GM18498 (cell line): ENCODE results near the gene SSX2.
"Not testable (repeated sequence)": the region's sequence is repeated elsewhere in the genome, so short reads cannot be mapped to it uniquely, and the experiment has no call there.

Experiments used
- ATAC-seq: cut with Tn5 transposase; IDR thresholded peaks from one replicate; pipeline ENCODE4 v1.9.1; 2021; ENCODE audit warnings: mild to moderate bottlenecking, moderate library complexity; ENCODE audit not compliant: unreplicated experiment

The SSX2 gene, protein sequence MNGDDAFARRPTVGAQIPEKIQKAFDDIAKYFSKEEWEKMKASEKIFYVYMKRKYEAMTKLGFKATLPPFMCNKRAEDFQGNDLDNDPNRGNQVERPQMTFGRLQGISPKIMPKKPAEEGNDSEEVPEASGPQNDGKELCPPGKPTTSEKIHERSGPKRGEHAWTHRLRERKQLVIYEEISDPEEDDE

DNA sequence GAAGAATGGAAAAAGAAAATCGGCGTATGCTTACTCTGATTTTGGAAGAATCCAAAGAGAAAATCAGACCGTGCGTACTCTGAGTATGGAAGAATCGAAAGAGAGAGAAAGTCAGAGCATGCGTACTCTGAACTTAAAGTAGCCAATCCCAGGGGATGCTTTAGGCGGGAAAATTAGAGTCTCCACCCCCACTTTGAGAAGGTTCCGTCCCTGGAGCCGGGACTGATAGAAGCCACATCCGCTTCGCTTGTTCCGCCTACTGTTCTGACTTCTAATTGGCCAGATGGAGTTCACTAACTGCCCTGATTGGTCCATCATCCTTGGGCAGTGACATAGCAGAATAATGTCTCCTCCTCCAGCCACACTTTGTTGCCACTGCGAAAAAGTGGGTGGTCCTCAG is at the start of gene SSX2:
Gene SSX2 (minus strand): TSS at position 101 of the 400 bp plus-strand sequence. CDS start 1,429 bp downstream, outside the sequence.
- not testable (repeated sequence) for ATAC-seq

DNA sequence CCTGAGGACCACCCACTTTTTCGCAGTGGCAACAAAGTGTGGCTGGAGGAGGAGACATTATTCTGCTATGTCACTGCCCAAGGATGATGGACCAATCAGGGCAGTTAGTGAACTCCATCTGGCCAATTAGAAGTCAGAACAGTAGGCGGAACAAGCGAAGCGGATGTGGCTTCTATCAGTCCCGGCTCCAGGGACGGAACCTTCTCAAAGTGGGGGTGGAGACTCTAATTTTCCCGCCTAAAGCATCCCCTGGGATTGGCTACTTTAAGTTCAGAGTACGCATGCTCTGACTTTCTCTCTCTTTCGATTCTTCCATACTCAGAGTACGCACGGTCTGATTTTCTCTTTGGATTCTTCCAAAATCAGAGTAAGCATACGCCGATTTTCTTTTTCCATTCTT is 44.0 kb upstream of the SSX2 start, which contains the start of gene SSX2B:
Gene SSX2B (plus strand): TSS at position 301 of the 400 bp plus-strand sequence. CDS start 1,429 bp downstream, outside the sequence.
- ATAC-seq: not testable (repeated sequence)

DNA sequence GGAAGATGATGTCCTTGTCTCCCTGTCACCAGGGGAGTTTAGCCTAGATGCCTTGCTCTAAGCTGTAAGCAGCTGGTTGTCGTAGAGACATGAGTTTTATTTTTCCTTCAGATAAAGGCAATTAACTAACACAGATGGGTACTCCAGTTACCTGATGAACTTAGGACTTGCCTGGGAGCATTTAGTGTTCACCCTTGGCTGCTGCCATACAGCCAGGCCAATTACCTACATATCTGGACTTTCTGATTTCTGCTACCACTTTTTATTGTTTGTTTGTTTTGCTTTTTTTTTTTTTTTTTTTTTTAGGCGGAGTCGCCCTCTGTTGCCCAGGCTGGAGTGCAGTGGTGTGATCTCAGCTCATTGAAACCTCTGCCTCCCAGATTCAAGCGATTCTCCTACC is 14.9 kb downstream of the SSX2 start:
- ATAC-seq: not testable (repeated sequence)

DNA sequence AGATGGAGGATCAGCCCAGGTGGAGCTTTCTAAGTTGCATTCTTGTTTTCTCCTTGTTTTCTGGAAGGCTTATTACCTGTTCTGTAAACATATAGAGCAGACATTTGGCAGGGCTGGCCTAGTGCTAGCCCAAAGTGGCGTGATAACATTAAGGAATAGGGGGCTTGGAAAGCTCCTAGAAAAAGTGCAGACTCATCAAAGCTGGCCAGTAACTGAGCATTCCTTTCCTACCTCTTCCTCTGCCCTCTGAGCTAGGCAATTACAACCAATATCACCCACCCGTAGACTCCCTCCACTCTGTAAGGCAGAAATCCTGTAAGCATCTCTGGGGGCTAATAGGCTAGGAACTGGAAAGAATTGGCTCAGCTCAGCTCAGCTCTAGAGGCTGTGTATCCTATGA is 44.8 kb downstream of the SSX2 start:
- not testable (repeated sequence) for ATAC-seq

DNA sequence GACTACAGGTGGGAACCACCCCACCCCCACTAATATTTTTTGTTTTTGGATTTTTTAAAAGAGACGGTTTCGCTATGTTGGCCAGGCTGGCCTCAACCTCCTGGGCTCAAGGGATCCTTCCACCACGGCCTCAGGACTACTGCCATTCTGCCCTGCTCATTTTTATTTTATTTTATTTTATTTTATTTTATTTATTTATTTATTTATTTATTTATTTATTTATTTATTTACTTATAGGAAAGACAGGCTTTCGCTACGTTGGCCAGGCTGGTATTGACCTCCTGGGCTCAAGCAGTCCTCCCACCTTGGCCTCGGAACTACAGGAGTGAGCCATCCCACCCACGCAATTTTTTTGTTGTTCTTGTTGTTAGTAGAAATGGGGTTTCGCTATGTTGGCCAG is 51.5 kb downstream of the SSX2 start:
- ATAC-seq: not testable (repeated sequence)

DNA sequence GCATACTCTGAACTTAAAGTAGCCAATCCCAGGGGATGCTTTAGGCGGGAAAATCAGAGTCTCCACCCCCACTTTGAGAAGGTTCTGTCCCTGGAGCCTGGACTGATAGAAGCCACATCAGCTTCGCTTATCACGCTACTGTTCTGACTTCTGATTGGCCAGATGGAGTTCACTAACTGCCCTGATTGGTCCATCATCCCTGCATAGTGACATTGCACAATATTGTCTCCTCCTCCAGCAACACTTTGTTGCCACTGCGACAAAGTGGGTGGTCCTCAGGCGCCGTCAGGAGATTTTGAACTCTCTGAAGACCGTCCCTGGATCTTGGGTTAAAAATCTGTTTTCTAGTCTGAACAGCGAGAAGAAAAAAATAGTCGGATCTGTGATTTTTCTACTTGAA is 52.2 kb downstream of the SSX2 start, which contains the start of gene SSX7:
Gene SSX7 (minus strand): TSS at position 101 of the 400 bp plus-strand sequence. CDS start 1,428 bp downstream, outside the sequence.
- ATAC-seq: not testable (repeated sequence)

DNA sequence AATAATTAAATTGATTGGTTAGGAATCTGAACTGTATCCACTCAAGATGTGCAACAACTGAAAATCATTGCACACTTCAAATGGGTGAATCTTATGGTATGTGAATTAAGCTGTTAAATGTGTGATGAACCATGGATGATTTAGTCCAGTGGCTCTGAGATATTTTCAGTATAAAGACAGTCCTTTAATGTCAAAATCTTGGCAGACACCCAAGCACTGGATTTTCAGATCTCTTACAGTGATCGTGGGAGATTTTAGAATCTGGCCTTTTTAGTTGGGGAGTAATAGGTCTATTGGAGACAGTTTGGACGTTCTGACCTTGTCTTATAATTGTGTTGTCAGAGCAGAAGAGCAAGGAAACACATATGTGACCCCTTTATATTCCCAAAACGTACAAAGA is 56.3 kb downstream of the SSX2 start:
- not testable (repeated sequence) for ATAC-seq

DNA sequence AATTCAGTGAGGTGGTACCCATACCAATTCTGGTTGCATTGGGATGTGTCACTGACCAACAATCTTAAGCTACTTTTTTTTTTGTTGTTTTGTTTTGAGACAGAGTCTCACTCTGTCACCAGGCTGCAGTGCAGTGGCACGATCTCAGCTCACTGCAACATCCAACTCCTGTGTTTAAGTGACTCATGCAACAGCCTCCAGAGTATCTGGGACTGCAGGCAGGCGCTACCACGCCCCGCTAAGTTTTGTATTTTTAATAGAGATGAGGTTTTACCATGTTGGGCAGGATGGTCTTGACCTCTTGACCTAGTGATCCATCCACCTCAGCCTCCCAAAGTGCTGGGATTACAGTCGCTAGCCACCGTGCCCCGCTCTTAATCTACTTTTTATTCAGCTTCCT is 58.0 kb downstream of the SSX2 start:
- not testable (repeated sequence) for ATAC-seq
